ENCODE measurements around the gene WDR43.
"Not testable (repeated sequence)": the region's sequence is repeated elsewhere in the genome, so short reads cannot be mapped to it uniquely, and the experiment has no call there.

WDR43 gene

DNA sequence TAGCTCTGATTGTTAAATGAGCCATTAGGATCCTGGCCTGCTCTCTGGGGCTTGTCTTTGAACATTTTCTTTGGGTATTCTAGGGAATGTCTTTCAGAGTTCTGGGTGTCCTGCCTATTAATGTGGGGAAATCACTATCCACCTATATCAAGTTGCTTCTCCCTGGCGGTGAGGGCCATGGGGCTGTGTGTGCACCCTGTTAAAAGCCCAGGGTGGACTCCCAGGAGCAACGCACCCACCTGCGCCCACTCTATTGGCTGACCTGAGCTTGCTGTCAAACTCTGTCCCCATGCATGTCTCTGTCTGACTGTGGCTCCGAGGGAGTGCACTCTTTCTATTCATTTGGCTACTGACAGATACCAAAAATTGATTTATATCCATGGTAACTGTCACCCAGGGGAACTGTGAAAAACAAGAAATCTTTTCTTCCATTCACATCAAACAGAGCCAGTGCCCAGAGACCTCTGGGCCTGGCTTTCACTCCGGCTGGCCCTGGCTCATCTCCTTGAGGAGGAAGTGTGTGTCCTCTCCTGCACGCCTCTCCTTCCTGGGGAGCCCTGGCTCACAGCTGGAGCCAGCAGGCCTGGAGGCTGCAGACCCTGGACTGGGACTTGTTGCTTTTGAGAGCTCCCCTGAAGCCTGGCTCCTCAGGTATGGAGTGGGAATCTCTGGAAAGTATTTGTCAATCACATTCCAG lies 76.1 kb downstream of the WDR43 start:
- no peak for DNase-seq

GRCh38 chr2:28972778-28973335 lies 78.4 kb downstream of the WDR43 start:
- DNase-seq: peak; percentile 72 to 79 (median 78)

DNA sequence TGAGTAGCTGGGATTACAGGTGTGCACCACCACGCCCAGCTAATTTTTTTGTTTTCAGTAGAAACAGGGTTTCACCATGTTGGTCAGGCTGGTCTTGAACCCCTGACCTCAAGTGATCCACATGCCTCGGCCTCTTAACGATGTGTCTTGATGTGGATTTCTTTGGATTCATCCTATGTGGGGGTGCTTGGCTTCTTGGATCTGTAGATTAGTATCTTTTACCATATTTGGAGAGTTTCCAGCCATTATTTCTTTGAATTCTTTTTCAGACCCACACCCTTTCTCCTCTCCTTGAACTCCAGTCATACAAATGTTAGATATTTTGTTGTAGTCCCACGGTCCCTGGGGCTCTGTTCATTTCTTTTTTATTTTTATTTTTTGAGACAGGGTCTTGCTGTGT lies 79.8 kb downstream of the WDR43 start:
- no peak for DNase-seq

- DNase-seq: no peak
Observed at GRCh38 chr2:28975671-28976070, 81.2 kb downstream of the WDR43 start.

DNA sequence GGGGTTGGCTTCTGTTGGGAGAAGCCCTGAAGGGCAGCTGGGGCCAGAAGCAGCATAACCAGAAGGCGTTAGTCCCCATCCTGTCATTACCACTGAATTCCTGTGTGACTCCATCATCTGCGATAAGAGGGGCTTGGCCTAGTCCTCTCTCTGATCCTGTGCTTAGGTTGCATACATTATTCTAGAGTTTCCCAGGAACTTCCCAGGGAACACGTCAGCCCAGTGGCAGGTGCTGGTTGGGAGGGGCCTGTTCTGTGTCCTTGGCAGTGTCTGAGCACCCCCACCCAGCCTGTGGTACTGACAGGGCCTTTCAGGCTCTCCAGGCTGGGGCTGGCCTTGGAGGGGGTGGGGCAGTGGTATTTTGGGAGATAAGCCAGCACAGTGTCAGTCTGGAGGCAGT lies 82.1 kb downstream of the WDR43 start:
- DNase-seq: no peak

DNA sequence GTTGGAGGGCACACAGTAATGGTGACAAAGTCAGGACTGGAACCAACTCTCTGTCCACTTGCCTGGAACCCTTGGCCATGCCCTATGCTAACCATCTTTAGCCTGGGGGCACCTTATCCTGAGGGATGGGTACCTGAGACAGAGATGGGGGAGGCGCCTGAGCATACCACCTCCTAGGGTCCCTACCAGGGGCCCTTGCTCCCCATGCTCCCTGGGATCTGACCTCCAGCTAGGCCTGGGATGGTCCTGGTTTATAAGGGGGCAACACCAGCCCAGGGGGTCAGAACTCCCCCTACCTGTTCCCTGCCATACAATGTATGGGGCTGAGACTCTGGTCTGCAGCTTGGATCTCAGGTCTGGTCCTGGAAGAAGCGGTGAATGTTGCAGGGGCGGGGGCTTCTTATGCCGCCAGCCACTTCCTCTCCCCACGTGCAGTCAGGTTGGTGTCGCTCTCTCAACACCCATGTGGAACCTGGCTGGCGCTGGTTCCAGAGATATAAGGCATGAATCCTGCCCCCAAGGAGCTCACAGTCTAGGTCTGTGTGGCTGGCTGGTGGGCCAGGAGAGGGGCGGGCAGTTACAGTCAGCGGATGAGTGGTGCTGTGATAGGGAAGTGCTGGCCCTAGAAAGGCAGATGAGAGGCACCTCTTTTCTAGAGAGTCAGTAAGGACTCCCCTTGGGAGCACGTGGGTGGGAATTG lies 82.9 kb downstream of the WDR43 start:
- no peak for DNase-seq

GRCh38 chr2:28978001-28978400 lies 83.5 kb downstream of the WDR43 start:
- not testable (repeated sequence) for DNase-seq

DNA sequence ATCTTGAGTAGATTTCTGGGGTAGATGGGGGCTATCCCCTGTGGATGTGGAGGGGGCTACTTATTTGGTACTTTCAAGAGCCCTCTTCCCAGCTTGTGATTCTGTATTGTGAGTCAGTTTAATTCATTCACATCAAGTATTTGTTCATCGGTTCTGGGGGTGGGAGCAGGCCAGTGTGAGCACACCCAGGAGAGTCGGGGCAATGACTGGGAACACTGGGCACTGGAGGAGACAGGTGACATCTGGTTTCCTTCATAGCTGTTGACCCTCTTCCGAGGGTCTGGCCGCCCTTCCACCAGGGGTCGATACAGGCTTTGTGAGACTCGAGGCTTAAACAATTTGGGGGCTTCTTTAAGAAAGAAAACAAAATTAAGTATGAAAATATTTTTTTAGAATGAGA lies 84.1 kb downstream of the WDR43 start:
- no peak for DNase-seq

DNA sequence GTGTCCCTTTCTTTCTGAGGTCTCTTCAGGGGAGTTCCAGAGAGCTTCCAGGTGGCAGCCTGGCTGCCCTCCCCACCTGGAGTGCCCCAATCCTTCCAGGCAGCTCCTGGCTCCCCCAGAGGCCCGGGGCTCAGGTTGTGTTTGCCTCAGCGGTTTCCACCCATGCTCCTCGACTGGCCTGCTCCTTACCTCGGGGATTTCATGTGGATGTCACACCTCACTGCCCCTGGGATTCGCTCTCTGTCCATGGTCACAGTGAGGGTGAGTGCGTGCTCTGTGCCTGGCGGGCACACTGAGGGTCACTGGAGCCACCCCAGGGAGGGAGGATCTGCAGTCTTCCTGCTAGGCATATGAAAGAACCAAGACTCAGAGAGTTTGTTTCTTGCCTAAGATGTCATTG lies 84.6 kb downstream of the WDR43 start:
- DNase-seq: no peak

- DNase-seq: no peak
Observed at GRCh38 chr2:28979576-28980366, 85.3 kb downstream of the WDR43 start.

DNA sequence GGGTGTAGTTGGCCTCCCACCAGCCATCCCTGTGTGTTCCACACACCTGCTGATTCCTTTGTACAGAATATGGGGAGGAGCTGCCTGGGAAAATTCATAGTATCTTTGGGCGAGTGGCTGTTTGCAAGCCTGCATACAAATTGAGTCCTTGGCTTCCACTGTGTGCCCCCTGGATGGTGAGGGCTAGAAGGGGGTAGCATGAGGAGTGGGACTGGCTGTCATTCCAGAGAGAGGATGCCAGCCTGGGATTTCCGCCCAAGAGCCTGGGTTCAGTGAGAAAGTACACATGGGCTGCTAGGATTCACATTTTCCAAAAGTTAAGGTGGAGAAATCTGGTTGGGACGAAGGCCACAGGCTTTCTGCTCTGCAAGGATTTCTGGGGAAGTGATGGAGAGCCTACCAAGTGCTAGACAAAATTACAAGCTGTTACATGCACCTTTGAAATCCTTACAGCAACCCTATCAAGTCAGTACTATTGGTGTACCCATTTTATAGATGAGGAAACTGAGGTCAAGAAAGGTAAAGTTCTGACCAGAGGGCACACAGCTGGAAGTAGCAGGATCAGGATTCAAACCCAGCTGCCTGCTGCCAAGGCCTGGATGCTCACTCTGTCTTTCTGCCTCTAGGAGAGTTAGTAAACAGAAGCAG lies 86.0 kb downstream of the WDR43 start:
- DNase-seq: no peak

DNA sequence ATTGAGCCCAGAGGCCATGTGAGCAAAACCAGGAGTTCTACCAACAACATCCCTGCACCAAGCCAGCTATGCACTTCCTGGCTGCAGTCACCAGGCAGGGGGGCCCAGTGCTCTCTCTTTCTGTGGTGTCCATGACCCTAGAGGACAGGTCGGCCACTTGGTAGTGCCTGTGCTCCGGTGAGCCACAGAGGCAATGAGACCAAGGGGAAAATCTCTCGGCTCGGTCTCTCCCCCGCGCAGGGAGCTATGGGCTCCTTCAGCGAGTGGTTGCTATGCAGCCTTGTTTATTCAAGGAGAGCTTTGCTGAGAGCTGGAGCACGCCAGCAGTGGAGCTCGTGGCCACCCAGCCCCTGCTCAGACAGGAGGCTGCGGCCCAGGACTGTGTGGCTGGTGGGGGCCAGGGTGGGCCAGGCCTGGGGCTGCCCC lies 86.6 kb downstream of the WDR43 start, which contains the start of gene TOGARAM2:
Gene TOGARAM2 (plus strand): TSS at position 283 of the 426 bp plus-strand sequence. CDS start 13,537 bp downstream, outside the sequence.
- DNase-seq: no peak

GRCh38 chr2:28981620-28982376 lies 87.3 kb downstream of the WDR43 start:
- DNase-seq: no peak

- DNase-seq: no peak
Observed at GRCh38 chr2:28982381-28982950, 88.0 kb downstream of the WDR43 start.

- DNase-seq: peak in 1 of 3 donors; percentile 16
Observed at GRCh38 chr2:28986429-28986828, 92.0 kb downstream of the WDR43 start.

GRCh38 chr2:28989973-28990372 lies 95.5 kb downstream of the WDR43 start:
- no peak for DNase-seq

DNA sequence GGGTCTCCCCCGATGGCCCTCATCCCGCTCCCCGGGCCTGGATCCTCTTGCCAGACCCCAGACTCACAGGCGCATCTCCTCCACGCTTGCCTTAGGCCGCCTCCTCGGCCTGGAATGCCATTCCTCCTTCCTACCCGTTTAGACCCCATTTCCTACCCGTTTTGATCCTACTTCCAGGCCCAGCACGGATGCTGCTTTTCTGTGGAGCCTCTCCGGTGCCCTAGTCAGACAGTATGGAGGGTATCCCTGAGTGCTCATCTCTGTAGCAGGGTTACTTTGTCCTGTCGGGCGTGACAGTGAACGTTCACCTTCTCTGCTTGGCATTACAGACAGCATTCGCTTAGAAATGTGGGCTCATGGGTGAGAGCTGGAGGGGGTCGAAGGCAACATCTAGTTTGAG lies 96.0 kb downstream of the WDR43 start:
- no peak for DNase-seq

GRCh38 chr2:28991021-28991420 lies 96.6 kb downstream of the WDR43 start:
- no peak for DNase-seq

GRCh38 chr2:28991460-28991859 lies 97.0 kb downstream of the WDR43 start:
- DNase-seq: peak in 1 of 3 donors; percentile 40

GRCh38 chr2:28993206-28993960 lies 98.9 kb downstream of the WDR43 start:
- DNase-seq: no peak

GRCh38 chr2:28994074-28994473 lies 99.6 kb downstream of the WDR43 start:
- DNase-seq: no peak

Measured in suppressor macrophage treated with lipopolysaccharide for 1 hour (primary cell).